Osteoblast (primary cell): ENCODE measurements around the gene ZC3H18. TPM values are rescaled to one million over a fixed set of nuclear protein-coding genes. Genes with fewer than 3 reads are reported as not detected.

Experiments
- DNase-seq: peaks from one replicate; pipeline ENCODE4 v3.0.0; 2011; ENCODE audit warnings: low spot score, mixed read lengths; ENCODE audit not compliant: insufficient read length; ENCODE audit errors: missing footprints
- H2AFZ ChIP-seq: 2 replicates; pipeline ENCODE4 v1.6.0; 2011; ENCODE audit warnings: mild to moderate bottlenecking, low read length
- H3K27ac ChIP-seq: 2 replicates; pipeline ENCODE4 v1.5.1; 2011; ENCODE audit warnings: mild to moderate bottlenecking, low read depth, low read length, moderate library complexity
- H3K27me3 ChIP-seq: 2 replicates; pipeline ENCODE4 v1.6.0; 2012; ENCODE audit warnings: mild to moderate bottlenecking, control low read depth, inconsistent platforms, low read length, moderate library complexity; ENCODE audit not compliant: insufficient read depth
- H3K36me3 ChIP-seq: 2 replicates; pipeline ENCODE4 v1.5.1; 2011; ENCODE audit warnings: mild to moderate bottlenecking, low read length, control low read depth, moderate library complexity; ENCODE audit not compliant: insufficient read depth
- H3K4me1 ChIP-seq: 2 replicates; pipeline ENCODE4 v1.5.1; 2011; ENCODE audit warnings: mild to moderate bottlenecking, low read length, control low read depth, moderate library complexity; ENCODE audit not compliant: insufficient read depth
- H3K4me2 ChIP-seq: 2 replicates; pipeline ENCODE4 v1.6.0; 2011; ENCODE audit warnings: mild to moderate bottlenecking, low read length; ENCODE audit not compliant: insufficient read depth
- H3K4me3 ChIP-seq: fragments of 200-600 bp; sonication (generic); 3 replicates; pipeline ENCODE4 v1.5.1; 2012; ENCODE audit warnings: mild to moderate bottlenecking, low read length, inconsistent platforms; ENCODE audit not compliant: insufficient read depth
- H3K79me2 ChIP-seq: 2 replicates; pipeline ENCODE4 v1.6.0; 2012; ENCODE audit warnings: mild to moderate bottlenecking, low read length, control low read depth, inconsistent platforms; ENCODE audit not compliant: insufficient read depth
- H3K9me3 ChIP-seq: 2 replicates; pipeline ENCODE4 v1.5.1; 2011; ENCODE audit warnings: low read depth, low read length, control low read depth
- H4K20me1 ChIP-seq: 2 replicates; pipeline ENCODE4 v1.6.0; 2012; ENCODE audit warnings: mild to moderate bottlenecking, low read length, control low read depth; ENCODE audit not compliant: insufficient read depth
- CTCF ChIP-seq: IDR thresholded peaks from 2 replicates; pipeline ENCODE4 v1.5.1; 2011; ENCODE audit warnings: mild to moderate bottlenecking, low read depth, low read length, moderate library complexity; ENCODE audit errors: extremely low read depth
- total RNA-seq: library from RNA; depleted of rRNA; stranded (reverse); fragments of >200 nt; gene quantifications from 2 replicates; pipeline ENCODE4 v1.2.3, GENCODE V29; 2012

The ZC3H18 gene
- total RNA-seq, 1 donor: 10.9 TPM

GRCh38 chr16:88645941-88646340 is 75.7 kb downstream of the ZC3H18 start:
- no peak overlapping the region for H3K4me3 ChIP-seq
- H3K4me2 ChIP-seq: no peak overlapping the region
- no peak overlapping the region for H2AFZ ChIP-seq
- peaks cover 3% of the 10 kb centered on the region for H3K79me2 ChIP-seq
- peaks cover 5% of the 10 kb centered on the region for H3K4me1 ChIP-seq
- no peak for TF ChIP-seq CTCF
- peaks cover 2% of the 10 kb centered on the region for H3K27me3 ChIP-seq
- H4K20me1 ChIP-seq: peaks cover 13% of the 10 kb centered on the region
- no peaks in the 10 kb centered on the region for H3K36me3 ChIP-seq
- peak; percentile 88 for DNase-seq
- H3K27ac ChIP-seq: no peak overlapping the region
- no peaks in the 10 kb centered on the region for H3K9me3 ChIP-seq

- Histone ChIP-seq H3K36me3 (no peaks in the 10 kb centered on the region), H3K27ac (no peak overlapping the region), H3K9me3 (no peaks in the 10 kb centered on the region), H2AFZ (no peak overlapping the region), H3K4me2 (no peak overlapping the region), H3K4me1 (peaks cover 10% of the 10 kb centered on the region), H3K79me2 (peaks cover 3% of the 10 kb centered on the region), H3K27me3 (no peaks in the 10 kb centered on the region), H3K4me3 (no peak overlapping the region), H4K20me1 (peaks cover 13% of the 10 kb centered on the region)
- no peak for DNase-seq
- no peak for TF ChIP-seq CTCF
Measured at GRCh38 chr16:88646345-88647034, 76.3 kb downstream of the ZC3H18 start.

GRCh38 chr16:88647178-88648070 is 77.2 kb downstream of the ZC3H18 start:
- no peak overlapping the region for H3K4me2 ChIP-seq
- no peaks in the 10 kb centered on the region for H3K9me3 ChIP-seq
- H3K79me2 ChIP-seq: peaks cover 3% of the 10 kb centered on the region
- H3K4me1 ChIP-seq: peaks cover 11% of the 10 kb centered on the region
- H3K36me3 ChIP-seq: no peaks in the 10 kb centered on the region
- H4K20me1 ChIP-seq: peaks cover 13% of the 10 kb centered on the region
- no peak overlapping the region for H3K4me3 ChIP-seq
- no peak overlapping the region for H3K27ac ChIP-seq
- DNase-seq: no peak
- TF ChIP-seq CTCF: no peak
- H3K27me3 ChIP-seq: no peaks in the 10 kb centered on the region
- H2AFZ ChIP-seq: no peak overlapping the region
